IMR-90 (cell line): Measurements from ENCODE around the gene GRB14.

Experiments
- CTCF ChIP-seq: conservative IDR thresholded peaks from 2 replicates; pipeline ENCODE4 v1.5.1; 2012; ENCODE audit warnings: mild to moderate bottlenecking, low read depth, low read length, improper control_type of control experiment
- FOS ChIP-seq: fragments of 150-350 bp; IDR thresholded peaks from 2 replicates; pipeline ENCODE4 v1.6.1; 2016; ENCODE audit warnings: low read depth, low read length
- POLR2A ChIP-seq: IDR thresholded peaks from 2 replicates; pipeline ENCODE4 v1.6.1; 2012; ENCODE audit warnings: mild to moderate bottlenecking, low read depth, low read length
- RCOR1 ChIP-seq: IDR thresholded peaks from 2 replicates; pipeline ENCODE4 v1.6.1; 2012; ENCODE audit warnings: mild to moderate bottlenecking, low read length, improper control_type of control experiment; ENCODE audit not compliant: insufficient replicate concordance

GRCh38 chr2:164617466-164617865 is 3.8 kb downstream of the GRB14 start:
- TF ChIP-seq POLR2A (no peak), CTCF (no peak), FOS (no peak), RCOR1 (no peak)
